NOMO-1 treated with dmso at 0.1 percent for 144 hours (cell line): ENCODE data around the gene GALT.

Experiments used
- DNase-seq: peaks from one replicate; lab custom pipeline; 2025; ENCODE audit not compliant: unreplicated experiment; lab: John Stamatoyannopoulos, UW

The GALT gene

DNA sequence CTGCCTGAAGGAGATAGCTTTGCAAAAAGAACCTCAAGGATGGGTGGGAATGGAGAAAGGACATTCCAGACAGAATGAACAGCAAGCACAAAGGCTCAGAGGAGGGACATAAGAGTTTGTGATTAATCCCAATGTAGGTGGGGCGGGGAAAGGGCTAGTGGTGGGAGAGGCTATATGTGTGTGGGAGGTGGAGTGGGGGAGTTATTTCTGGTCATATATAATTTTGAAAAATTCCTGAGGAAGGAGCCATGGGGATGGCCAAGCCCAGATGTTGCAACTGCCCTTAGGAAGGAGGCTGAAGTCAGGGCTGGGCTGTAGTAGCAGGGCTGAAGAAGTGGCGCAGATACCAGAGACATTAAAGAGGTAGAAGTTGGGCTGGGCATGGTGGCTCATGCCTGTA is 29.4 kb downstream of the GALT start:
- no peak for DNase-seq

DNA sequence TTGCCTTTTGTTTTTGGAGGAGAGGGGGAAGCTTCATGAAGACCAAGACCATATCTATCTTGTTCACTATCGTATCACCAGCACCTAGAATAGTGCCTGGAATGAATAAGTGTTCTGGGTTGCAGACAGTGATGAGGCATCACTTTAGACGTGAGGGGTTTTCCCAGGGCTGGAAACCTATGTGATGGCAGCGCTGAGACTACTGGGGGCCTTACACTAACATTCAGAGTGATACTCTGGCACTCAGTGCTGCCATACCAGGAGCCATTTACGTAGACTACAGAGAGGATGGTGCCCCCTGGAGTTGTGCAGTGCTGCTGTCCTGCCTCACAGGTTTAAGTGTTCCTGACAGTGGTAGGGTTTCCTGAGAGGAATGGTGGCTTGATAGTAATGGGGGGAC is 37.7 kb downstream of the GALT start:
- DNase-seq: no peak

GRCh38 chr9:34684816-34685215 is 38.3 kb downstream of the GALT start:
- DNase-seq: no peak

DNA sequence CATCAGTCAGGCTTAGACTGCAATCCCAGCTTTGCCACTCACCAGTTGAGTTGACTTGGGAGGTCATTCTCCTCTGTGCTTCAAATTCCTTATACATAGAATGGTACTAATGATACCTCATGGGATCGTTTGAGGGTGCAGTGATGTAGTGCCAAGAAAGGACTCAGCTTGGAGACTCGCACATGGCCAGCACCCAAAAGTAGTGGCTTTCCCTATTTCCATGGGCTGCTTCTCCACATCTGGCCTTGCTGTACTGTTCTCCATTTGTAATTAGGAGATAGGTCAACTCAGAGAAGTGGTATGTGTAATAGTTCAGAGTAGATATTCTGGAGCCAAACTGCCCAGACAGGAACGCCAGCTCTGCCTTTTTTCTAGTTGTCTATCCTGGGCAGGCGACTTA is 39.1 kb downstream of the GALT start:
- no peak for DNase-seq

DNA sequence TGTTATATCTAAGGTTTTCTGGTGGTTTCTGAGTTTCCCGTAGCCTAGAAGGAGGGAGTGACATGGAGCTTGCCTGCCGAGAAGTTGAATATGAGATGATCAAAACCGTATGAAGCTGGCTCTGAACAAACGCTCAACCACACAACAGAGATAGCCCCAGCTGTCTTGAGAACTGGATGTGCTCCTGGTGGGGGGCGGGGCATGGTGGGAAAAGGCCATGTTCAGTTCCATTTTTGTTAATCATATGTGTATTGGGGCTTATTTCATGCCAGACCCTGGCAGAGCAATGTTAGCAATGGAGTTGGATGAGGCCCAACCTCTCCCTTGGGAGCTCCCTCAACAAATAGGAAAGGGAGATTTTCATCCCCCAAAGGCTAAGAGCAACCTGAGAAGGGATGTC is 39.8 kb downstream of the GALT start:
- no peak for DNase-seq

- no peak for DNase-seq
Observed at GRCh38 chr9:34686732-34687131, 40.3 kb downstream of the GALT start.

DNA sequence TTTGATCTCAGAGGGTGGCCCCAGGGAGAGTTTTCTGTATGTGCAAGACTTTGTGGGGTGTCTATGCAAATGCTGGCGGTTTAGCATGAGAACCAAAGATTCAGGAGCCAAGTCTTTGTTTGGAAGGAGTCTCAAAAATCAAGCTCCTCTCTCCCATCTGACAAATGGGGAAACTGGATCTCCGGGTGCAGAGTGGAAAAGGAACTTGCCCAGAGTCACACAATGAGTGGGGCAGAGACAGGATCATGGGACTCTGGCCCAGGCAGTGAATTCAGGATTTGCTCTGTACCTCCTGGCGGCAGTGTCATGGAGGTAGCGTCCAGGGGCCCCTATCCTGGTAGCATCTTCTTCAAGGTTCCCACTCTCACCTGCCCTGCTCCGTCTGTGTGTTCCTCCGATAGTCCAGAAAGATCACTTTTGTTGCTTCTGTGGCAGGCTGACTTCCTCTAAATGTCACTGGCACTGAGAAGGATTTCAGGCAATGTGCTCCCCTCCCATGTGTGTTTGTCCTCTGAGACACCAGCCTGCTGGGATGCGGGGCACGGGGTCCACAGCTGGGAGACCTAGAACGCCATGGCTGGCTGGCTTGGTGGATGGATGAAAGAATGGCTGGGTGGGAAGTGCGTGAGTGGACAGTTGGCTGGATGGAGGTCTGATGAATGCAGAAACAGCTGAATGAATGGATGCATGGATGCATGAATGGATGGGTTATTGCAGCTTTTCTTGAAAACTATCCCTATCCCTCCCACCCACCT is 41.0 kb downstream of the GALT start:
- DNase-seq: no peak

GRCh38 chr9:34688329-34689115 is 42.0 kb downstream of the GALT start:
- DNase-seq: no peak

DNA sequence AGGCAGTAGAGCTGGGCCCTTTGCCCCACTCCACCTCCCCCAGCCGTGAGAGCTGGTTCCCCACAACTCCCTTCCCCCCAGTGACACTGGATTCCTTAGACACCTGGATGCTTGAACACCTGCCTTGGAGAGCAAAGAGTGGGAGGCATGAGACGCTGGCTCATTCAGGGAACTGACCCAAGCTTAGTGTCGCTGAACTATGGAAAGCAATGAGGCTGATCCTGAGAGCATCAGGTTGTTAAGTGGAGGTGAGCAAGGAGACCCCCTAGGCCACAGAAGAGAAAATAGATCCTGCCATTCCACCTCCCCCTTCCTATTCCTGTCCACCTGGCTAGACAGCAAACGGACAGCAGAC is 42.6 kb downstream of the GALT start:
- no peak for DNase-seq

DNA sequence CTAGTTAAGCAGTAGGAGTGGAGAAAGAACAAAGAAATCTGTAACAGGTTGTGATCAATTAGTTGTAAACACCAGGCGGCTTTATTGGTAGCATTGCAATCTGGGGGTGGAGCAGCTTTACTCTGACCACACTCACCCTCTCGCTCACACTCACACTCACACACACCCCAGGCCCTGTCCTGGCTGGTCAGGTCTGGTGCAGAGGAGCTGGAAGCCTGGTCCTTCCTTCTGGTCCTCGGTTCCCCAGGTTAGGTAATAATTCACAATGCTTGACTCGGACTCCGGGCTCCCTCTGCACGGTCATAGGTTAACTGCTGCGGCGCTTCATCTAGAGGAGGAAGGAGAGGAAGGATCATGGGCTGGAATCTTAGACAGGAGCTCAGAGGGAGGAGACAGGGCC is 43.0 kb downstream of the GALT start:
- no peak for DNase-seq

GRCh38 chr9:34690983-34691935 is 44.8 kb downstream of the GALT start, which contains the start of gene CCL19:
CCL19 (minus strand) TSS chr9:34691276; CDS start chr9:34691139, 137 bp downstream.
- DNase-seq: peak; percentile 5

DNA sequence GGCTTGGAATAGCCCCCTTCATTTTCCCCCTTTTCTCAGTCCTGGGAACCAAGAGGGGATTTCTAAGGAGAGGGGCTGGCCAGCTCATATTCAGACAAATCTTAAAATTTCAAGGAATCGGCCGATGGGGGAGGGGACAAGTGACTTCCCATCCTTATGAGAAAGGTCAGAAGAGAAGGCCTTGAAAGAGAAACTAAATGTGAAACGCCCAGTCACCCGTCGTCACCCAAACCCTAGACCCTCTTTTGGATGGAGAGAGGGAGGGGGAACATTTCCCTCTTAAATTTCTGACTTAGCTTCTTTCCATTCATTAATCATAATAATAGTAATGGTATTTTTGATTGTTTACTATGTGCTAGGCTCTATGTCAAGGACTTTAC is 45.5 kb downstream of the GALT start:
- no peak for DNase-seq

DNA sequence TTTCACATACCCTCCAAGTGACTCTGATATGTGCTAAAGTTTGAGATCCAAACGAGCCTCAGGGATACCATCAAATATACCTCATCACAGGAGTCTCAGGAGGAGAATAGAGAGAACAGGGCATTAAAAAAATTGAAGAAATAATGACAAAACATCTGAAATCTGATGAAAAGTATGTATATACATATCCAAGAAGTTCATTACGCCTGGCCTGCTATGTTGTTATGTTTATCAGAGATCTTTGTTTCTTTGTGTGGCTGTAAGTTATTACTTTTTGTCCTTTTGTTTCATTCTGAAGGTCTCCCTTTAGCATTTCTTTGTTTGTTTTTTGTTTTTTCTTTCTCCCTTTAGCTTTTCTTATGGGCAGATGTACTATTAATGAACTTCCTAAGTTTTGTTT is 47.1 kb downstream of the GALT start:
- no peak for DNase-seq

- no peak for DNase-seq
Observed at GRCh38 chr9:34694811-34695210, 48.3 kb downstream of the GALT start.
